Vagina (tissue), 2 donors: Measurements from ENCODE around the gene IGLON5. TPM values are rescaled to one million over a fixed set of nuclear protein-coding genes. Genes with fewer than 3 reads are reported as not detected.

Source experiments
- DNase-seq, 2 donors: peaks; one replicate each; pipeline ENCODE4 v3.0.0-alpha.2; 2017; ENCODE audit errors: extremely low spot score in 2 of 2
- H3K27ac ChIP-seq: fragments of 200-600 bp; sonication (generic); one replicate; pipeline ENCODE4 v1.5.1; 2019
- H3K27me3 ChIP-seq: fragments of 200-600 bp; sonication (generic); one replicate; pipeline ENCODE4 v1.5.1; 2019
- H3K36me3 ChIP-seq, 2 donors: fragments of 200-600 bp; sonication (generic); one replicate each; pipeline ENCODE4 v1.5.1; 2017 to 2019
- H3K4me1 ChIP-seq: fragments of 200-600 bp; sonication (generic); one replicate; pipeline ENCODE4 v1.5.1; 2019
- H3K4me3 ChIP-seq, 2 donors: fragments of 200-600 bp; sonication (generic); 1 replicate in 1 of 2; 2 replicates in 1 of 2; pipeline ENCODE4 v1.5.1; 2016 to 2019
- H3K9me3 ChIP-seq: fragments of 200-600 bp; sonication (generic); one replicate; pipeline ENCODE4 v1.5.1; 2019
- POLR2A ChIP-seq, 2 donors: fragments of 450-650 bp; IDR thresholded peaks; one replicate each; pipeline ENCODE4 v1.6.1; 2017; ENCODE audit warnings: antibody characterized with exemption in 2 of 2, mild to moderate bottlenecking in 2 of 2, moderate library complexity in 2 of 2
- POLR2AphosphoS5 ChIP-seq, 2 donors: sonication (generic); formaldehyde crosslinking; IDR thresholded peaks; one replicate each; pipeline ENCODE4 v1.9.0; 2017; ENCODE audit warnings: antibody characterized with exemption in 2 of 2, mild to moderate bottlenecking in 2 of 2, low read depth in 1 of 2; ENCODE audit not compliant: insufficient read depth in 1 of 2
- intact Hi-C: fragments of 100-400 bp; cut with DNase I; formaldehyde crosslinking; loops from one replicate; pipeline ENCODE4 v1.15.1; 2023
- total RNA-seq: library from RNA; depleted of rRNA; stranded (reverse); fragments of >200 nt; gene quantifications from one replicate; pipeline ENCODE4 v1.2.3, GENCODE V29; 2016
- TF ChIP-seq, protein P1 (sequence below), 3 experiments: fragments of 450-650 bp in 2 of 3; fragments of 200-600 bp in 1 of 3; sonication (generic) in 1 of 3; IDR thresholded peaks; one replicate each; pipeline ENCODE4 v1.5.1; 2017 to 2019; ENCODE audit warnings: antibody characterized with exemption in 3 of 3, mild to moderate bottlenecking in 2 of 3, moderate library complexity in 2 of 3

IGLON5 gene
- total RNA-seq, 1 donor from 2014 or later: not detected

DNA sequence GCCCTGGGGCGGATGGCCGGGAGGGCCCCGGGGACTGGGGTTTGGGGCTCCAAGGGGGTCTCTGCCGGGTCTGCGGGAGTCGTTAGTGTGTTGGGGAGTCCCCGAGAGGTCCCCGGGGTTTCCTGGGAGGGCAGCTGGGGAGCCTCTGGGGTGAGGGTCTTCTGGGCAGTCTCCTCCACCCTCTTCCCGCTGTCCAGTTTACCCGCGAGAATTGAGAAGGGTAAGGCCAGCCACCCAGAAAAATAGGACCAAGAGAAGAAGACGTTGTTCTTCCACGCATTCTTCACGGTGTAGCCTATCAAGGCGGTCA lies 55.8 kb downstream of the IGLON5 start:
- H3K27ac ChIP-seq: peak overlapping the region; percentile 93
- peak overlapping the region; percentile 79 to 81 for H3K4me3 ChIP-seq
- no peak for DNase-seq
- no peaks in the 10 kb centered on the region for H3K27me3 ChIP-seq
- no peaks in the 10 kb centered on the region for H3K9me3 ChIP-seq
- intact Hi-C loops: loop anchor here (10.0 kb wide), 1 partner anchor 328 kb away; the partner anchor contains the start of gene SPACA6
- peak; percentile 12 to 98 for TF ChIP-seq POLR2A (IDR thresholded peaks at IDR 0.05)
- TF ChIP-seq POLR2AphosphoS5 (IDR thresholded peaks at IDR 0.05; ENCODE audit: insufficient read depth in 1 of 2, low read depth in 1 of 2): no peak
- TF ChIP-seq, protein P1, sequence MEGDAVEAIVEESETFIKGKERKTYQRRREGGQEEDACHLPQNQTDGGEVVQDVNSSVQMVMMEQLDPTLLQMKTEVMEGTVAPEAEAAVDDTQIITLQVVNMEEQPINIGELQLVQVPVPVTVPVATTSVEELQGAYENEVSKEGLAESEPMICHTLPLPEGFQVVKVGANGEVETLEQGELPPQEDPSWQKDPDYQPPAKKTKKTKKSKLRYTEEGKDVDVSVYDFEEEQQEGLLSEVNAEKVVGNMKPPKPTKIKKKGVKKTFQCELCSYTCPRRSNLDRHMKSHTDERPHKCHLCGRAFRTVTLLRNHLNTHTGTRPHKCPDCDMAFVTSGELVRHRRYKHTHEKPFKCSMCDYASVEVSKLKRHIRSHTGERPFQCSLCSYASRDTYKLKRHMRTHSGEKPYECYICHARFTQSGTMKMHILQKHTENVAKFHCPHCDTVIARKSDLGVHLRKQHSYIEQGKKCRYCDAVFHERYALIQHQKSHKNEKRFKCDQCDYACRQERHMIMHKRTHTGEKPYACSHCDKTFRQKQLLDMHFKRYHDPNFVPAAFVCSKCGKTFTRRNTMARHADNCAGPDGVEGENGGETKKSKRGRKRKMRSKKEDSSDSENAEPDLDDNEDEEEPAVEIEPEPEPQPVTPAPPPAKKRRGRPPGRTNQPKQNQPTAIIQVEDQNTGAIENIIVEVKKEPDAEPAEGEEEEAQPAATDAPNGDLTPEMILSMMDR (IDR thresholded peaks at IDR 0.05): no peak
- H3K4me1 ChIP-seq: peaks cover 41% of the 10 kb centered on the region
- H3K36me3 ChIP-seq: no peaks in the 10 kb centered on the region

- intact Hi-C loops: loop anchor here (10.0 kb wide), 1 partner anchor 327 kb away; the partner anchor contains the start of gene SPACA6
- DNase-seq: peak; percentile 99 to 100
Measured at GRCh38 chr19:51367565-51368365, 56.3 kb downstream of the IGLON5 start.

DNA sequence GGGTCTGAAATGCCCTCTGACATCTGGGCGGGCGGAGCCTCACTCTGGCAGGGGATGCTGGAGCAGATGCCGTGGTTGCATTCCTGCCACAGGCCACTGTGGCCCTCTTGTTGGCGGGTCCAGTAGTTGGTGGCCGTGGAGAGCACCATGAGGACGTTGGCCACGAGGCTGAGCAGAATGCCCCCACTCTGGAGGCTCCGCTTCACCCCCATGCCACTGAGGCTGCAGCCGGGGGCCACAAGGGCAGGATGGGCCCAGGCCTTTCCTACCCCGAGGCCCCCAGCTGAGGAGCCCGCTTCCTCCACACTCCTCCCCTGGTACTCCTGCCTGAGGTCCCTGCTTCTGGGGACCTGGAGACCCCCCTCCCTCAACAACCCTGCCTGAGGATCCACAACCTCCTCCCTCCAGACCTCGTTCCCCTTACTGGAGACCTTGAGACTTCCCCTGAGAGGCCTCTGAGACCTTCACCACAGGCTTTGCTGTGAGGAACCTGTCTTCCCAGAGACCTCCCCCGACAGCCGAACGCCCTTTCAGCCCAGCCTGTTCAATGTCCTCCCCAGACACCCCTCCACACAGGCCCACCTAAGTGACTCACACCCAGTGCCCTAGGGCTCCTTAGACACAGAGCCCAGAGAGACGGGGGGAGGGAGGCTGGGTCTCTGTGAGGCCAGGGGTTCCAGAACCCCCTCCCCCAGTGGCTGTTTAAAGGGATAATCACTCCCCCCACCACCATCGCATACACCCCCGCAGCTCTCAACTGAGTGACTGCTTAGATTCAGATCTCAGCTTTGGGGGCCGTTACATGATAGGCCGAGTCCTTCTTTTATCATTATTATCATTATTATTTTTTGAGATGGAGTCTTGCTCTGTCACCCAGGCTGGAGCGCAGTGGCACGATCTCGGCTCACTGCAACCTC lies 57.2 kb downstream of the IGLON5 start, which contains the start of gene CLDND2:
CLDND2 (minus strand) TSS at position 638 of the 917 bp plus-strand sequence; CDS start at position 212, 426 bp downstream.
- no peak for DNase-seq
- Histone ChIP-seq H3K27me3 (no peaks in the 10 kb centered on the region), H3K36me3 (no peaks in the 10 kb centered on the region), H3K4me1 (peaks cover 31% of the 10 kb centered on the region), H3K27ac (peak within 1 kb of the TSS; percentile 93), H3K9me3 (no peaks in the 10 kb centered on the region), H3K4me3 (peak within 1 kb of the TSS; percentile 79 to 81)
- no peak for TF ChIP-seq POLR2A (IDR thresholded peaks at IDR 0.05)
- TF ChIP-seq, protein P1 (IDR thresholded peaks at IDR 0.05): no peak
- no peak for TF ChIP-seq POLR2AphosphoS5 (IDR thresholded peaks at IDR 0.05; ENCODE audit: insufficient read depth in 1 of 2, low read depth in 1 of 2)
- intact Hi-C loops: loop anchor here (10.0 kb wide), 1 partner anchor 326 kb away; the partner anchor contains the start of gene SPACA6

More at GRCh38 chr19:51367565-51368365, 56.3 kb downstream of the IGLON5 start:
- H3K9me3 ChIP-seq: no peaks in the 10 kb centered on the region
- peak overlapping the region; percentile 79 to 81 for H3K4me3 ChIP-seq
- no peaks in the 10 kb centered on the region for H3K36me3 ChIP-seq
- TF ChIP-seq, protein P1 (IDR thresholded peaks at IDR 0.05): no peak
- TF ChIP-seq POLR2A (IDR thresholded peaks at IDR 0.05) (peak; percentile 5 to 42), POLR2AphosphoS5 (IDR thresholded peaks at IDR 0.05; ENCODE audit: insufficient read depth in 1 of 2, low read depth in 1 of 2) (peak; percentile 92 to 97)
- peaks cover 36% of the 10 kb centered on the region for H3K4me1 ChIP-seq
- H3K27ac ChIP-seq: peak overlapping the region; percentile 93
- no peaks in the 10 kb centered on the region for H3K27me3 ChIP-seq

DNA sequence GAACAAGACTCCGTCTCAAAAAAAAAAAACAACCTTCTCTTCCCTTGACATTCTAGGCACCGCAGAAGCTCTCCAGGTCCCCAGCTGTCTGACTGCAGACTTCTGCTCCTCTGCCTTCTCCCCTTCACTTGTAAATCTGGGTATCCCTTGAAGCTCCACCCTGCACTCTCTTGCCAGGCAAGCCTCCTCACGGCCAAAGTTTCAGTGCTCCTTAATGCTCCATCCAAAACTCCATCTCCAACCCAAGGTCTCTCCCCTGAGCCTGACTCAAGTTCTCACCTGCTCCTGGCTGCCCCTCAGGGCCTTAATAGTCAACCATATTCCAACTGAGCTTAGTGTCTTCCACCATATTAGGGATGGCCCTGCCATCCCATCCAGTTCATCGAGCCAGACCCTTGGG lies 58.8 kb downstream of the IGLON5 start:
- TF ChIP-seq POLR2A (IDR thresholded peaks at IDR 0.05) (no peak), POLR2AphosphoS5 (IDR thresholded peaks at IDR 0.05; ENCODE audit: insufficient read depth in 1 of 2, low read depth in 1 of 2) (no peak)
- TF ChIP-seq, protein P1 (IDR thresholded peaks at IDR 0.05): no peak
- H3K27me3 ChIP-seq: no peaks in the 10 kb centered on the region
- no peak overlapping the region for H3K4me3 ChIP-seq
- no peaks in the 10 kb centered on the region for H3K36me3 ChIP-seq
- DNase-seq: no peak
- peaks cover 15% of the 10 kb centered on the region for H3K4me1 ChIP-seq
- H3K9me3 ChIP-seq: no peaks in the 10 kb centered on the region
- no peak overlapping the region for H3K27ac ChIP-seq
- intact Hi-C loops: no loop called here
